ENCODE measurements around the gene INSR. TPM values are rescaled to one million over a fixed set of nuclear protein-coding genes. Genes with fewer than 3 reads are reported as not detected.

INSR gene
- total and polyA plus RNA-seq, 10 of the 15 experiments (the other 5 are each of a cell fraction or from before 2014, with no cell fraction given) = 4.2 to 34.9 (median 13.6) TPM

DNA sequence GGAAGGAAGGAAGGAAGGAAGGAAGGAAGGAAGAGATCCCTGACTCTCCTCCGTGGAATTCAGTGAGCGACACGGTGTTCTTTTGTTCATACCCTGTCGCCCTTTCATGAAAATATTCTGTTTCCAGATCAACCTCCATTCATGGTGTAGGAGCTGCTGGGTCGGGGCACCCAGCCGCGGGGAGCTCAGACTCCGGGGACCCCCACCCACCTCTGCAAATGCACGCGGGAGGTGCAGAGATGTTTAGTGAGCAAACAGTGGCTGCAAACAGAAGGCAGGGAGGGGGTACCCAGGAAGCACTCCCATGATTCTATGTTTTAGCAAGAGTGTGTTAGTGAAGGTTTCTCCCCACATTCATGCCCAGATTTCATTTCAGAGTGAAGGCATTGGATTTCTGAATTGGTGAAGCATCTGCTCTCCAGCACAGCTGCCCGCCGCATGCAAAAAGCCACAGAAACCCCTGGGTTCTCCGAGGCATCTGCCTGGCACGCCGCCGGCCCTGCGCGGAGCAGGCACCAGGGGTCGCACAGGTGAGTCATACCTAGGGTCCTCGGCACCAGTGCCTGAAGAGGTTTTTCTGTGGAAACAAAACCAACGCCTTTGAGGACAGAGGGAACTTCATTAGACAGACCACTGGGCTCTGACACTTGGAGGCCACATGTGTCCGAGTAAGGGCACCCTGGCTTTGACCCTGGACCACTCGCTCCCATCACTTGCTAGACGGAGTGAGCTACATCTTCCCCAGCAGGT is 144.1 kb downstream of the INSR start:
- in situ Hi-C loops (cut with MboI) = loop anchor here (5.0 kb wide), 1 partner anchor 192 kb away; no protein-coding TSS in a partner anchor
- Histone ChIP-seq H2AFZ (ENCODE audit: control insufficient read depth, low read depth, low read length) (no peak overlapping the region), H3K4me2 (ENCODE audit: control insufficient read depth, insufficient read depth) (no peak overlapping the region), H3K27me3 (replicated peaks in 1 of 2; ENCODE audit: control insufficient read depth in 2 of 2, insufficient read depth in 2 of 2, low read length in 1 of 2) (no peaks in the 10 kb centered on the region), H3K79me2 (ENCODE audit: control insufficient read depth, insufficient read depth, low read length) (no peaks in the 10 kb centered on the region), H3K36me3 (ENCODE audit: control insufficient read depth in 2 of 2, insufficient read depth in 2 of 2, low read length in 1 of 2) (peaks cover 0 to 6% of the 10 kb centered on the region in 2 experiments; a peak in 3 of 4 replicates), H3K9ac (ENCODE audit: control insufficient read depth, insufficient read depth, low read length) (no peak overlapping the region), H4K20me1 (ENCODE audit: control insufficient read depth, insufficient read depth) (no peaks in the 10 kb centered on the region), H3K9me3 (replicated peaks; ENCODE audit: control insufficient read depth, insufficient read depth, low read length) (peaks cover 2% of the 10 kb centered on the region; the same call in 1 of the 3 replicates), H3K27ac (ENCODE audit: control insufficient read depth, insufficient read depth) (no peak overlapping the region), H3K4me3 (no peak overlapping the region), H3K4me1 (ENCODE audit: control insufficient read depth, insufficient read depth, low read length) (no peaks in the 10 kb centered on the region)
- no peak for FAIRE-seq
- ChIA-PET CTCF (interaction anchor here (0.6 to 4.8 kb wide), 15 partner anchors 7 to 192 kb away, joined by 3 to 37 read pairs (median 4); no protein-coding TSS in a partner anchor), SMC1A (ENCODE audit: uncharacterized antibody, unreplicated experiment) (interaction anchor here (1.0 to 5.8 kb wide), 6 partner anchors 30 to 199 kb away, joined by 3 to 47 read pairs (median 4); partner anchors contain the start of gene ARHGEF18), POLR2A (interaction anchor here (0.5 kb wide), 1 partner anchor 40 kb away, joined by 6 read pairs; no protein-coding TSS in a partner anchor), RAD21 (ENCODE audit: unreplicated experiment) (interaction anchor here (0.5 to 3.9 kb wide), 4 partner anchors 12 to 191 kb away, joined by 3 to 20 read pairs (median 5); no protein-coding TSS in a partner anchor)
- no peak for DNase-seq (ENCODE audit: low read depth, low spot score)
- 59% methylated on average over 24 of the region's 24 CpGs for WGBS (ENCODE audit: insufficient coverage, insufficient replicate concordance, low lambda C conversion rate, missing lambda C conversion rate)
- no peak for ATAC-seq
- intact Hi-C loops (cut with micrococcal nuclease; ENCODE audit: unreplicated experiment) = loop anchor here (1.0 to 2.0 kb wide), 3 partner anchors 47 to 191 kb away; no protein-coding TSS in a partner anchor
- BruUV-seq (replicated peaks) = no TSS peak
- TF ChIP-seq, protein P1, sequence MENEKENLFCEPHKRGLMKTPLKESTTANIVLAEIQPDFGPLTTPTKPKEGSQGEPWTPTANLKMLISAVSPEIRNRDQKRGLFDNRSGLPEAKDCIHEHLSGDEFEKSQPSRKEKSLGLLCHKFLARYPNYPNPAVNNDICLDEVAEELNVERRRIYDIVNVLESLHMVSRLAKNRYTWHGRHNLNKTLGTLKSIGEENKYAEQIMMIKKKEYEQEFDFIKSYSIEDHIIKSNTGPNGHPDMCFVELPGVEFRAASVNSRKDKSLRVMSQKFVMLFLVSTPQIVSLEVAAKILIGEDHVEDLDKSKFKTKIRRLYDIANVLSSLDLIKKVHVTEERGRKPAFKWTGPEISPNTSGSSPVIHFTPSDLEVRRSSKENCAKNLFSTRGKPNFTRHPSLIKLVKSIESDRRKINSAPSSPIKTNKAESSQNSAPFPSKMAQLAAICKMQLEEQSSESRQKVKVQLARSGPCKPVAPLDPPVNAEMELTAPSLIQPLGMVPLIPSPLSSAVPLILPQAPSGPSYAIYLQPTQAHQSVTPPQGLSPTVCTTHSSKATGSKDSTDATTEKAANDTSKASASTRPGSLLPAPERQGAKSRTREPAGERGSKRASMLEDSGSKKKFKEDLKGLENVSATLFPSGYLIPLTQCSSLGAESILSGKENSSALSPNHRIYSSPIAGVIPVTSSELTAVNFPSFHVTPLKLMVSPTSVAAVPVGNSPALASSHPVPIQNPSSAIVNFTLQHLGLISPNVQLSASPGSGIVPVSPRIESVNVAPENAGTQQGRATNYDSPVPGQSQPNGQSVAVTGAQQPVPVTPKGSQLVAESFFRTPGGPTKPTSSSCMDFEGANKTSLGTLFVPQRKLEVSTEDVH (IDR thresholded peaks at IDR 0.05; ENCODE audit: low read depth, partially characterized antibody) = no peak
- TF ChIP-seq CREM (IDR thresholded peaks at IDR 0.05; ENCODE audit: low read depth) = no peak
- no peak for TF ChIP-seq SP1 (IDR thresholded peaks at IDR 0.05; ENCODE audit: low read depth, low read length)
- TF ChIP-seq, protein P2, sequence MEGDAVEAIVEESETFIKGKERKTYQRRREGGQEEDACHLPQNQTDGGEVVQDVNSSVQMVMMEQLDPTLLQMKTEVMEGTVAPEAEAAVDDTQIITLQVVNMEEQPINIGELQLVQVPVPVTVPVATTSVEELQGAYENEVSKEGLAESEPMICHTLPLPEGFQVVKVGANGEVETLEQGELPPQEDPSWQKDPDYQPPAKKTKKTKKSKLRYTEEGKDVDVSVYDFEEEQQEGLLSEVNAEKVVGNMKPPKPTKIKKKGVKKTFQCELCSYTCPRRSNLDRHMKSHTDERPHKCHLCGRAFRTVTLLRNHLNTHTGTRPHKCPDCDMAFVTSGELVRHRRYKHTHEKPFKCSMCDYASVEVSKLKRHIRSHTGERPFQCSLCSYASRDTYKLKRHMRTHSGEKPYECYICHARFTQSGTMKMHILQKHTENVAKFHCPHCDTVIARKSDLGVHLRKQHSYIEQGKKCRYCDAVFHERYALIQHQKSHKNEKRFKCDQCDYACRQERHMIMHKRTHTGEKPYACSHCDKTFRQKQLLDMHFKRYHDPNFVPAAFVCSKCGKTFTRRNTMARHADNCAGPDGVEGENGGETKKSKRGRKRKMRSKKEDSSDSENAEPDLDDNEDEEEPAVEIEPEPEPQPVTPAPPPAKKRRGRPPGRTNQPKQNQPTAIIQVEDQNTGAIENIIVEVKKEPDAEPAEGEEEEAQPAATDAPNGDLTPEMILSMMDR (IDR thresholded peaks at IDR 0.05 in 2 of 3, conservative IDR thresholded peaks at IDR 0.05 in 1 of 3; ENCODE audit: control insufficient read depth in 2 of 3, extremely low read depth in 1 of 3, insufficient read depth in 1 of 3, low read depth in 3 of 3, low read length in 3 of 3) = no peak
- TF ChIP-seq MTA2 (IDR thresholded peaks at IDR 0.05; ENCODE audit: low read depth) = no peak
- TF ChIP-seq PAX8 (IDR thresholded peaks at IDR 0.05) = no peak
- TF ChIP-seq SMC3 (IDR thresholded peaks at IDR 0.05; ENCODE audit: borderline replicate concordance, low read length) = no peak
- TF ChIP-seq, protein P3, sequence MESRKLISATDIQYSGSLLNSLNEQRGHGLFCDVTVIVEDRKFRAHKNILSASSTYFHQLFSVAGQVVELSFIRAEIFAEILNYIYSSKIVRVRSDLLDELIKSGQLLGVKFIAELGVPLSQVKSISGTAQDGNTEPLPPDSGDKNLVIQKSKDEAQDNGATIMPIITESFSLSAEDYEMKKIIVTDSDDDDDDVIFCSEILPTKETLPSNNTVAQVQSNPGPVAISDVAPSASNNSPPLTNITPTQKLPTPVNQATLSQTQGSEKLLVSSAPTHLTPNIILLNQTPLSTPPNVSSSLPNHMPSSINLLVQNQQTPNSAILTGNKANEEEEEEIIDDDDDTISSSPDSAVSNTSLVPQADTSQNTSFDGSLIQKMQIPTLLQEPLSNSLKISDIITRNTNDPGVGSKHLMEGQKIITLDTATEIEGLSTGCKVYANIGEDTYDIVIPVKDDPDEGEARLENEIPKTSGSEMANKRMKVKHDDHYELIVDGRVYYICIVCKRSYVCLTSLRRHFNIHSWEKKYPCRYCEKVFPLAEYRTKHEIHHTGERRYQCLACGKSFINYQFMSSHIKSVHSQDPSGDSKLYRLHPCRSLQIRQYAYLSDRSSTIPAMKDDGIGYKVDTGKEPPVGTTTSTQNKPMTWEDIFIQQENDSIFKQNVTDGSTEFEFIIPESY (IDR thresholded peaks at IDR 0.05) = no peak
- TF ChIP-seq FOS (IDR thresholded peaks at IDR 0.05; ENCODE audit: borderline replicate concordance, extremely low read depth, insufficient read length) = no peak
- TF ChIP-seq, protein P4, sequence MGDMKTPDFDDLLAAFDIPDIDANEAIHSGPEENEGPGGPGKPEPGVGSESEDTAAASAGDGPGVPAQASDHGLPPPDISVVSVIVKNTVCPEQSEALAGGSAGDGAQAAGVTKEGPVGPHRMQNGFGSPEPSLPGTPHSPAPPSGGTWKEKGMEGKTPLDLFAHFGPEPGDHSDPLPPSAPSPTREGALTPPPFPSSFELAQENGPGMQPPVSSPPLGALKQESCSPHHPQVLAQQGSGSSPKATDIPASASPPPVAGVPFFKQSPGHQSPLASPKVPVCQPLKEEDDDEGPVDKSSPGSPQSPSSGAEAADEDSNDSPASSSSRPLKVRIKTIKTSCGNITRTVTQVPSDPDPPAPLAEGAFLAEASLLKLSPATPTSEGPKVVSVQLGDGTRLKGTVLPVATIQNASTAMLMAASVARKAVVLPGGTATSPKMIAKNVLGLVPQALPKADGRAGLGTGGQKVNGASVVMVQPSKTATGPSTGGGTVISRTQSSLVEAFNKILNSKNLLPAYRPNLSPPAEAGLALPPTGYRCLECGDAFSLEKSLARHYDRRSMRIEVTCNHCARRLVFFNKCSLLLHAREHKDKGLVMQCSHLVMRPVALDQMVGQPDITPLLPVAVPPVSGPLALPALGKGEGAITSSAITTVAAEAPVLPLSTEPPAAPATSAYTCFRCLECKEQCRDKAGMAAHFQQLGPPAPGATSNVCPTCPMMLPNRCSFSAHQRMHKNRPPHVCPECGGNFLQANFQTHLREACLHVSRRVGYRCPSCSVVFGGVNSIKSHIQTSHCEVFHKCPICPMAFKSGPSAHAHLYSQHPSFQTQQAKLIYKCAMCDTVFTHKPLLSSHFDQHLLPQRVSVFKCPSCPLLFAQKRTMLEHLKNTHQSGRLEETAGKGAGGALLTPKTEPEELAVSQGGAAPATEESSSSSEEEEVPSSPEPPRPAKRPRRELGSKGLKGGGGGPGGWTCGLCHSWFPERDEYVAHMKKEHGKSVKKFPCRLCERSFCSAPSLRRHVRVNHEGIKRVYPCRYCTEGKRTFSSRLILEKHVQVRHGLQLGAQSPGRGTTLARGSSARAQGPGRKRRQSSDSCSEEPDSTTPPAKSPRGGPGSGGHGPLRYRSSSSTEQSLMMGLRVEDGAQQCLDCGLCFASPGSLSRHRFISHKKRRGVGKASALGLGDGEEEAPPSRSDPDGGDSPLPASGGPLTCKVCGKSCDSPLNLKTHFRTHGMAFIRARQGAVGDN (IDR thresholded peaks at IDR 0.05) = no peak

Measured in GM12878 (cell line).